Mucosa of descending colon (tissue), 3 donors: ENCODE measurements around the gene CTNND2. TPM values are rescaled to one million over a fixed set of nuclear protein-coding genes. Genes with fewer than 3 reads are reported as not detected.

Source experiments
- ATAC-seq: fragments of 200-7000 bp; cut with Tn5 transposase; one replicate; pipeline ENCODE4 v1.9.1; 2020; ENCODE audit warnings: mild to moderate bottlenecking, moderate library complexity
- DNase-seq, 3 donors: peaks; one replicate each; pipeline ENCODE4 v3.0.0-alpha.2; 2020
- H3K36me3 ChIP-seq: fragments of 200-600 bp; one replicate; pipeline ENCODE4 v1.8.0; 2021; ENCODE audit warnings: low read depth, mild to moderate bottlenecking
- H3K4me1 ChIP-seq: fragments of 200-600 bp; one replicate; pipeline ENCODE4 v1.8.0; 2021; ENCODE audit warnings: low read depth, mild to moderate bottlenecking
- H3K4me3 ChIP-seq: fragments of 200-600 bp; one replicate; pipeline ENCODE4 v1.8.0; 2021; ENCODE audit warnings: mild to moderate bottlenecking
- H3K9me3 ChIP-seq: fragments of 200-600 bp; one replicate; pipeline ENCODE4 v1.8.0; 2021; ENCODE audit warnings: mild to moderate bottlenecking
- intact Hi-C, 2 donors: fragments of 100-400 bp; cut with DNase I in 1 of 2; cut with micrococcal nuclease in 1 of 2; formaldehyde crosslinking; loops; one replicate each; pipeline versions ENCODE4 v1.11.0 to v1.11.1; 2022; cut with DNase I, micrococcal nuclease
- total RNA-seq, 3 donors: library from RNA; stranded (reverse); fragmentation: NEBNext Ultra II Directional in 2 of 3; extraction: Animal tissue kit (Norgen Biotek cat#: 25700) in 2 of 3; gene quantifications; one replicate each; pipeline versions ENCODE4 v1.2.1 to v1.2.4, GENCODE V29; 2021 to 2023
- TF ChIP-seq, protein P1 (sequence below): fragments of 200-600 bp; IDR thresholded peaks from one replicate; pipeline ENCODE4 v1.8.0; 2022; ENCODE audit warnings: antibody characterized with exemption, mild to moderate bottlenecking
- donor health status: DM: no; HTN: no; CAD: no; lungs with moderate emphysema.
- donor health status: DM: no; HTN: no; CAD: no.
- donor health status: DM: no; HTN: yes; CAD: no.

CTNND2 gene
- total RNA-seq, 3 donors from 2014 or later, result 0.70 to 3.4 (median 0.81) TPM

GRCh38 chr5:10949856-10950630 is 954.2 kb downstream of the CTNND2 start:
- TF ChIP-seq, protein P1, sequence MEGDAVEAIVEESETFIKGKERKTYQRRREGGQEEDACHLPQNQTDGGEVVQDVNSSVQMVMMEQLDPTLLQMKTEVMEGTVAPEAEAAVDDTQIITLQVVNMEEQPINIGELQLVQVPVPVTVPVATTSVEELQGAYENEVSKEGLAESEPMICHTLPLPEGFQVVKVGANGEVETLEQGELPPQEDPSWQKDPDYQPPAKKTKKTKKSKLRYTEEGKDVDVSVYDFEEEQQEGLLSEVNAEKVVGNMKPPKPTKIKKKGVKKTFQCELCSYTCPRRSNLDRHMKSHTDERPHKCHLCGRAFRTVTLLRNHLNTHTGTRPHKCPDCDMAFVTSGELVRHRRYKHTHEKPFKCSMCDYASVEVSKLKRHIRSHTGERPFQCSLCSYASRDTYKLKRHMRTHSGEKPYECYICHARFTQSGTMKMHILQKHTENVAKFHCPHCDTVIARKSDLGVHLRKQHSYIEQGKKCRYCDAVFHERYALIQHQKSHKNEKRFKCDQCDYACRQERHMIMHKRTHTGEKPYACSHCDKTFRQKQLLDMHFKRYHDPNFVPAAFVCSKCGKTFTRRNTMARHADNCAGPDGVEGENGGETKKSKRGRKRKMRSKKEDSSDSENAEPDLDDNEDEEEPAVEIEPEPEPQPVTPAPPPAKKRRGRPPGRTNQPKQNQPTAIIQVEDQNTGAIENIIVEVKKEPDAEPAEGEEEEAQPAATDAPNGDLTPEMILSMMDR, result no peak
- intact Hi-C loops, result no loop called here
- Histone ChIP-seq H3K4me3 (no peak overlapping the region), H3K36me3 (no peaks in the 10 kb centered on the region), H3K9me3 (no peaks in the 10 kb centered on the region), H3K4me1 (no peaks in the 10 kb centered on the region)
- no peak for DNase-seq
- no peak for ATAC-seq

DNA sequence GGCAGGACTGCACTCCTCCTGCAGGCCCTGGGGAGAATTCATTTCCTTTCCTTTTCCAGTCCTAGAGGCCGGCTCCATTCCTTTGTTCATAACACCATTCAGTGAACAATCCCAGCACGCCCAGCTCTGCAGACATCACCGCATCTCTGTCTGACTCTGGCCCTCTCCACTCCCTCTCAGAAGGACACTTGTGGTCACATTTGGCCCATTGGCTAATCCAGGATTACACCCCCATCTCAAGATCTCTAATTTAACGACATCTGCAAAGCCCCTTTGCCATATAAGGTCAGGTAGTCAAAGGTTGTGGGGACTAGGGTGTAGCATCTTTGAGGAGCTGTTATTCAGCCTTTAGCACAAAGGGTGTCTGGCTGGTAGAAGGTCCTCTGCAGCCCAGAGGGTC is 958.2 kb downstream of the CTNND2 start:
- intact Hi-C loops, result no loop called here
- no peak for ATAC-seq
- no peaks in the 10 kb centered on the region for H3K4me1 ChIP-seq
- no peak for DNase-seq
- H3K4me3 ChIP-seq, result no peak overlapping the region
- no peaks in the 10 kb centered on the region for H3K9me3 ChIP-seq
- H3K36me3 ChIP-seq, result no peaks in the 10 kb centered on the region
- TF ChIP-seq, protein P1, result no peak

- Histone ChIP-seq H3K9me3 (no peaks in the 10 kb centered on the region), H3K4me3 (no peak overlapping the region), H3K4me1 (no peaks in the 10 kb centered on the region), H3K36me3 (no peaks in the 10 kb centered on the region)
- DNase-seq (no peak), ATAC-seq (no peak)
- TF ChIP-seq, protein P1, result no peak
- intact Hi-C loops, result no loop called here
These were observed 962.3 kb downstream of the CTNND2 start for GRCh38 chr5:10941900-10942299.

GRCh38 chr5:10936081-10936855 is 968.0 kb downstream of the CTNND2 start:
- TF ChIP-seq, protein P1, result no peak
- Histone ChIP-seq H3K4me3 (no peak overlapping the region), H3K9me3 (no peaks in the 10 kb centered on the region), H3K4me1 (no peaks in the 10 kb centered on the region), H3K36me3 (no peaks in the 10 kb centered on the region)
- DNase-seq (no peak), ATAC-seq (no peak)
- intact Hi-C loops, result no loop called here

- TF ChIP-seq, protein P1, result no peak
These were observed 968.7 kb downstream of the CTNND2 start for GRCh38 chr5:10935536-10935935.

More at GRCh38 chr5:10935536-10935935, 968.7 kb downstream of the CTNND2 start:
- DNase-seq, result no peak
- intact Hi-C loops, result no loop called here
- no peaks in the 10 kb centered on the region for H3K36me3 ChIP-seq
- no peak for ATAC-seq
- H3K4me3 ChIP-seq, result no peak overlapping the region
- no peaks in the 10 kb centered on the region for H3K4me1 ChIP-seq
- no peaks in the 10 kb centered on the region for H3K9me3 ChIP-seq
